NCI-H82 (cell line): ENCODE results near the gene RNPS1.
A peak's percentile ranks its signal among the peaks of the same experiment; 100 is the strongest.

Source experiments
- DNase-seq: peaks from one replicate; lab custom pipeline; 2025; lab: John Stamatoyannopoulos, UW

The RNPS1 gene

GRCh38 chr16:2267913-2268666, at the start of gene RNPS1:
RNPS1 (minus strand) TSS chr16:2268126; CDS start chr16:2264643, 3,483 bp downstream.
- peak; percentile 96 for DNase-seq

GRCh38 chr16:2317231-2318020, 49.5 kb upstream of the RNPS1 start:
- DNase-seq = no peak

- DNase-seq = no peak
Observed at GRCh38 chr16:2308089-2308962, 40.4 kb upstream of the RNPS1 start.

- no peak for DNase-seq
Observed at GRCh38 chr16:2299915-2300192, 31.9 kb upstream of the RNPS1 start.

- DNase-seq = no peak
Observed at GRCh38 chr16:2299121-2299914, 31.4 kb upstream of the RNPS1 start.

- no peak for DNase-seq
Observed at GRCh38 chr16:2298621-2299020, 30.7 kb upstream of the RNPS1 start.

GRCh38 chr16:2297506-2297860, 29.6 kb upstream of the RNPS1 start:
- no peak for DNase-seq

GRCh38 chr16:2296661-2297505, 29.0 kb upstream of the RNPS1 start:
- peak; percentile 36 for DNase-seq

GRCh38 chr16:2295056-2295798, 27.3 kb upstream of the RNPS1 start:
- no peak for DNase-seq

- no peak for DNase-seq
Observed at GRCh38 chr16:2292221-2292620, 24.3 kb upstream of the RNPS1 start.

GRCh38 chr16:2289282-2289681, 21.4 kb upstream of the RNPS1 start:
- DNase-seq = no peak

- DNase-seq = peak; percentile 77
Observed at GRCh38 chr16:2288726-2289125, 20.8 kb upstream of the RNPS1 start.

GRCh38 chr16:2287916-2288547, 20.1 kb upstream of the RNPS1 start:
- DNase-seq = no peak

- no peak for DNase-seq
Observed at GRCh38 chr16:2286550-2286949, 18.6 kb upstream of the RNPS1 start.

- no peak for DNase-seq
Observed at GRCh38 chr16:2285731-2286191, 17.8 kb upstream of the RNPS1 start.

GRCh38 chr16:2284797-2285576, 17.1 kb upstream of the RNPS1 start:
- no peak for DNase-seq

GRCh38 chr16:2284001-2284770, 16.3 kb upstream of the RNPS1 start:
- DNase-seq = no peak
